HepG2 (cell line): Measurements from ENCODE around the gene ZSWIM5. TPM values are rescaled to one million over a fixed set of nuclear protein-coding genes. Genes with fewer than 3 reads are reported as not detected.

Experiments used
- ATF1 ChIP-seq: IDR thresholded peaks from 2 replicates; pipeline ENCODE4 v1.6.1; 2016; ENCODE audit warnings: mild to moderate bottlenecking, control low read depth
- CTCF ChIP-seq: sonication (generic); formaldehyde crosslinking; IDR thresholded peaks from 2 replicates; pipeline ENCODE4 v1.5.0; 2020; ENCODE audit warnings: mild to moderate bottlenecking, missing genetic modification reagents, moderate library complexity
- DMAP1 ChIP-seq: IDR thresholded peaks from 2 replicates; pipeline ENCODE4 v1.6.1; 2016
- EP300 ChIP-seq, 3 experiments: sonication (generic) in 1 of 3; formaldehyde crosslinking in 1 of 3; IDR thresholded peaks; 2 replicates each; pipeline versions ENCODE4 v1.5.1 to v1.6.1; 2011 to 2020; ENCODE audit warnings: low read depth in 2 of 3, low read length in 2 of 3, borderline replicate concordance in 1 of 3, improper control_type of control experiment in 1 of 3, mild to moderate bottlenecking in 1 of 3, missing genetic modification reagents in 1 of 3, moderate library complexity in 1 of 3
- FIP1L1 ChIP-seq: fragments of 200-400 bp; formaldehyde crosslinking; IDR thresholded peaks from 2 replicates; pipeline ENCODE4 v1.6.1; 2018; ENCODE audit warnings: low read depth, mild to moderate bottlenecking, low read length, moderate library complexity, borderline replicate concordance; ENCODE audit not compliant: insufficient read depth
- FOXK1 ChIP-seq: sonication (generic); formaldehyde crosslinking; IDR thresholded peaks from 2 replicates; pipeline ENCODE4 v1.4.0; 2020; ENCODE audit warnings: low read depth, missing genetic modification reagents, borderline replicate concordance
- GFI1 ChIP-seq: sonication (generic); formaldehyde crosslinking; IDR thresholded peaks from 2 replicates; pipeline ENCODE4 v1.5.0; 2020; ENCODE audit warnings: missing genetic modification reagents, mild to moderate bottlenecking, borderline replicate concordance
- HCFC1 ChIP-seq: fragments of 150-350 bp; IDR thresholded peaks from 2 replicates; pipeline ENCODE4 v1.6.1; 2014; ENCODE audit warnings: low read depth, low read length
- HOXA5 ChIP-seq: sonication (generic); formaldehyde crosslinking; IDR thresholded peaks from 2 replicates; pipeline ENCODE4 v1.4.0; 2020; ENCODE audit warnings: missing genetic modification reagents
- IRF2 ChIP-seq: IDR thresholded peaks from 2 replicates; pipeline ENCODE4 v1.6.1; 2018; ENCODE audit warnings: missing genetic modification reagents, missing compliant biosample characterization
- KDM2A ChIP-seq: sonication (generic); formaldehyde crosslinking; IDR thresholded peaks from 2 replicates; pipeline ENCODE4 v1.4.0; 2020; ENCODE audit warnings: low read depth, missing genetic modification reagents, borderline replicate concordance
- MXD4 ChIP-seq: IDR thresholded peaks from 2 replicates; pipeline ENCODE4 v1.6.1; 2016; ENCODE audit warnings: mild to moderate bottlenecking, missing biosample characterization, missing genetic modification reagents
- NR2C2 ChIP-seq: sonication (generic); formaldehyde crosslinking; IDR thresholded peaks from 2 replicates; pipeline ENCODE4 v1.4.0; 2020; ENCODE audit warnings: missing genetic modification reagents, mild to moderate bottlenecking, moderate library complexity, borderline replicate concordance
- NR2F6 ChIP-seq, 2 experiments: IDR thresholded peaks; 2 replicates each; pipeline ENCODE4 v1.6.1; 2016; ENCODE audit warnings: antibody characterized with exemption in 1 of 2, mild to moderate bottlenecking in 1 of 2
- PHF20 ChIP-seq: sonication (generic); formaldehyde crosslinking; IDR thresholded peaks from 2 replicates; pipeline ENCODE4 v1.5.0; 2020; ENCODE audit warnings: mild to moderate bottlenecking, missing genetic modification reagents
- PRDM10 ChIP-seq: sonication (generic); formaldehyde crosslinking; IDR thresholded peaks from 2 replicates; pipeline ENCODE4 v1.4.0; 2020; ENCODE audit warnings: low read depth, missing genetic modification reagents
- RBFOX2 ChIP-seq: fragments of 200-400 bp; formaldehyde crosslinking; IDR thresholded peaks from 2 replicates; pipeline ENCODE4 v1.6.1; 2017; ENCODE audit warnings: low read depth, mild to moderate bottlenecking, low read length
- SALL1 ChIP-seq: sonication (generic); formaldehyde crosslinking; IDR thresholded peaks from 2 replicates; pipeline ENCODE4 v1.8.0; 2022; ENCODE audit warnings: mild to moderate bottlenecking, missing genetic modification reagents
- ZFP37 ChIP-seq: sonication (generic); formaldehyde crosslinking; IDR thresholded peaks from 2 replicates; pipeline ENCODE4 v1.4.0; 2020; ENCODE audit warnings: missing genetic modification reagents, borderline replicate concordance
- ZMYM4 ChIP-seq: sonication (generic); formaldehyde crosslinking; IDR thresholded peaks from 2 replicates; pipeline ENCODE4 v1.8.1; 2023; ENCODE audit warnings: mild to moderate bottlenecking, missing genetic modification reagents
- ZNF317 ChIP-seq: sonication (generic); formaldehyde crosslinking; IDR thresholded peaks from 2 replicates; pipeline ENCODE4 v1.5.0; 2020; ENCODE audit warnings: mild to moderate bottlenecking, missing genetic modification reagents
- ZNF672 ChIP-seq: sonication (generic); formaldehyde crosslinking; IDR thresholded peaks from 2 replicates; pipeline ENCODE4 v1.8.1; 2022; ENCODE audit warnings: missing genetic modification reagents
- ZNF709 ChIP-seq: sonication (generic); formaldehyde crosslinking; IDR thresholded peaks from 2 replicates; pipeline ENCODE4 v1.5.0; 2020; ENCODE audit warnings: mild to moderate bottlenecking, missing genetic modification reagents
- ZNF788 ChIP-seq: sonication (generic); formaldehyde crosslinking; IDR thresholded peaks from 2 replicates; pipeline ENCODE4 v1.5.0; 2020; ENCODE audit warnings: mild to moderate bottlenecking, missing genetic modification reagents, borderline replicate concordance
- polyA plus RNA-seq, 8 experiments: library from polyadenylated mRNA; depleted of rRNA in 3 of 8; stranded (reverse) in 7 of 8; unstranded in 1 of 8; fragments of >200 nt; fragmentation: Illumina TruSeq in 4 of 8; extraction: Trizol in 4 of 8; gene quantifications; 2 replicates each; pipeline versions ENCODE4 v1.2.1 to v1.2.3, GENCODE V29; 2011 to 2016; ENCODE audit warnings: low read depth in 4 of 8, missing spikeins in 1 of 8, mixed read lengths in 1 of 8; ENCODE audit not compliant: insufficient read depth in 1 of 8
- total RNA-seq, 5 experiments: library from RNA; depleted of rRNA; stranded (reverse); fragments of >200 nt; fragmentation: Illumina TruSeq; extraction: Trizol; gene quantifications; 2 replicates each; pipeline ENCODE4 v1.2.3, GENCODE V29; 2016; ENCODE audit warnings: low read depth in 1 of 5

ZSWIM5 gene
- total and polyA plus RNA-seq, 2 of the 13 experiments (the other 11 are each of a cell fraction or from before 2014, with no cell fraction given) = 11.0 to 20.6 TPM

- peak; percentile 61; the same call in 1 of the 2 replicates for TF ChIP-seq PRDM10 (CRISPR knock-in tag)
- peak; percentile 79; the same call in 1 of the 2 replicates for TF ChIP-seq FOXK1 (CRISPR knock-in tag)
- peak; percentile 73 for TF ChIP-seq SALL1 (CRISPR knock-in tag)
- TF ChIP-seq ZNF672 = no peak
- 0 out of 4 replicates have a peak, but pooled peaks of 1 of the 2 experiments have one; percentile 12 for TF ChIP-seq EP300 (IDR thresholded peaks at IDR 0.05; ENCODE audit: low read depth in 2 of 2, low read length in 2 of 2)
- no peak for TF ChIP-seq EP300 (CRISPR knock-in tag; IDR thresholded peaks at IDR 0.05; ENCODE audit: borderline replicate concordance)
- peak; percentile 71 for TF ChIP-seq ZMYM4 (CRISPR knock-in tag)
- 0 out of 2 replicates have a peak, but pooled peaks have one; percentile 72 for TF ChIP-seq FIP1L1
- peak; percentile 64; the same call in 1 of the 2 replicates for TF ChIP-seq IRF2 (CRISPR knock-in tag)
- no peak; the same call in 1 of the 2 replicates for TF ChIP-seq NR2C2 (CRISPR knock-in tag)
- 0 out of 2 replicates have a peak, but pooled peaks have one; percentile 11 for TF ChIP-seq NR2F6 (IDR thresholded peaks at IDR 0.05)
- no peak; the same call in 1 of the 2 replicates for TF ChIP-seq NR2F6 (CRISPR knock-in tag; IDR thresholded peaks at IDR 0.05)
- peak; percentile 100 for TF ChIP-seq KDM2A (CRISPR knock-in tag)
- peak; percentile 81 for TF ChIP-seq HOXA5
- peak; percentile 50; the same call in 1 of the 2 replicates for TF ChIP-seq DMAP1 (CRISPR knock-in tag)
- TF ChIP-seq MXD4 (CRISPR knock-in tag) = no peak; the same call in 1 of the 2 replicates
- peak; percentile 61 for TF ChIP-seq ATF1 (CRISPR knock-in tag)
- peak; percentile 99 for TF ChIP-seq PHF20
- 0 out of 2 replicates have a peak, but pooled peaks have one; percentile 36 for TF ChIP-seq ZNF709 (CRISPR knock-in tag)
- peak; percentile 45; the same call in 1 of the 2 replicates for TF ChIP-seq ZNF317
- peak; percentile 44; the same call in 1 of the 2 replicates for TF ChIP-seq RBFOX2
- TF ChIP-seq CTCF (CRISPR knock-in tag) = peak; percentile 4; the same call in 1 of the 2 replicates
- TF ChIP-seq ZNF788 (CRISPR knock-in tag) = peak; percentile 79; the same call in 1 of the 2 replicates
- TF ChIP-seq ZFP37 (CRISPR knock-in tag) = no peak
- TF ChIP-seq HCFC1 = peak; percentile 72
- peak; percentile 44; the same call in 1 of the 2 replicates for TF ChIP-seq GFI1
Observed at GRCh38 chr1:45011837-45012638, 194.4 kb downstream of the ZSWIM5 start, which contains the start of gene UROD (continued).
